Esophagus (tissue), 2 donors: ENCODE data around the gene TCAP. TPM values are rescaled to one million over a fixed set of nuclear protein-coding genes. Genes with fewer than 3 reads are reported as not detected.
"Not testable (repeated sequence)": the region's sequence is repeated elsewhere in the genome, so short reads cannot be mapped to it uniquely, and the experiment has no call there.

Source experiments
- H3K27ac ChIP-seq, 2 donors: one replicate each; pipeline ENCODE4 v1.5.1; 2013; ENCODE audit warnings: low read depth in 2 of 2, mild to moderate bottlenecking in 2 of 2, inconsistent platforms in 1 of 2, low read length in 1 of 2, moderate library complexity in 1 of 2
- H3K27me3 ChIP-seq, 2 donors: one replicate each; pipeline ENCODE4 v1.6.1; 2013; ENCODE audit warnings: low read length in 2 of 2, control low read depth in 1 of 2, mild to moderate bottlenecking in 1 of 2; ENCODE audit not compliant: insufficient read depth in 2 of 2, control insufficient read depth in 1 of 2
- H3K36me3 ChIP-seq, 2 donors: one replicate each; pipeline ENCODE4 v1.6.1; 2013; ENCODE audit warnings: low read length in 1 of 2; ENCODE audit not compliant: control insufficient read depth in 2 of 2, insufficient read depth in 2 of 2
- H3K4me1 ChIP-seq, 2 donors: one replicate each; pipeline ENCODE4 v1.6.1; 2013; ENCODE audit warnings: low read length in 1 of 2; ENCODE audit not compliant: control insufficient read depth in 2 of 2, insufficient read depth in 2 of 2
- H3K4me3 ChIP-seq, 2 donors: one replicate each; pipeline ENCODE4 v1.5.1; 2013; ENCODE audit warnings: low read length in 2 of 2, mild to moderate bottlenecking in 2 of 2, low read depth in 1 of 2, moderate library complexity in 1 of 2
- H3K9me3 ChIP-seq, 2 donors: one replicate each; pipeline ENCODE4 v1.6.1; 2013; ENCODE audit warnings: mild to moderate bottlenecking in 2 of 2, low read depth in 1 of 2, low read length in 1 of 2, moderate library complexity in 1 of 2; ENCODE audit not compliant: control insufficient read depth in 2 of 2, insufficient read depth in 1 of 2
- WGBS, 2 donors: extraction: QIAGEN DNeasy Blood & Tissue Kit; methylation state at CpG; one replicate each; pipeline ENCODE4 v1.1.7; 2013; 5-methylcytosine and 5-hydroxymethylcytosine counted together
- polyA plus RNA-seq, 2 donors: library from polyadenylated mRNA; stranded (reverse); fragments of 200-250 nt; gene quantifications; one replicate each; pipeline ENCODE4 v1.2.3, GENCODE V29; 2013
- donor health status: healthy with polysubstance abuse.
- donor health status: Bipolar disorder and iron deficiency.

The TCAP gene
- polyA plus RNA-seq, 2 donors = 0.78 to 0.88 TPM

- WGBS, 2 donors = 91% methylated on average over 2 of the region's 2 CpGs
- H3K4me1 ChIP-seq = no peaks in the 10 kb centered on the region
- H3K27me3 ChIP-seq = no peaks in the 10 kb centered on the region
- no peak overlapping the region for H3K27ac ChIP-seq
- no peaks in the 10 kb centered on the region for H3K36me3 ChIP-seq
- no peak overlapping the region for H3K4me3 ChIP-seq
- no peaks in the 10 kb centered on the region for H3K9me3 ChIP-seq
Observed at GRCh38 chr17:39695089-39695474, 29.9 kb downstream of the TCAP start.

- Histone ChIP-seq H3K9me3 (no peaks in the 10 kb centered on the region), H3K4me1 (peaks cover 0 to 5% of the 10 kb centered on the region in 2 donors), H3K27me3 (no peaks in the 10 kb centered on the region), H3K4me3 (no peak overlapping the region), H3K27ac (no peak overlapping the region), H3K36me3 (no peaks in the 10 kb centered on the region)
- WGBS, 2 donors = 83 to 89% methylated on average over 6 of the region's 6 CpGs
Observed at GRCh38 chr17:39696731-39697130, 31.6 kb downstream of the TCAP start.

- Histone ChIP-seq H3K27me3 (no peaks in the 10 kb centered on the region), H3K36me3 (no peaks in the 10 kb centered on the region), H3K4me1 (peaks cover 0 to 8% of the 10 kb centered on the region in 2 donors), H3K4me3 (no peak overlapping the region), H3K9me3 (no peaks in the 10 kb centered on the region), H3K27ac (no peak overlapping the region)
- 89 to 94% methylated on average over 5 of the region's 5 CpGs for WGBS, 2 donors
Observed at GRCh38 chr17:39697961-39698360, 32.8 kb downstream of the TCAP start.

GRCh38 chr17:39699157-39699817 is 34.1 kb downstream of the TCAP start:
- peak overlapping the region; percentile 92 to 94 for H3K27ac ChIP-seq
- 37 to 43% methylated on average over 11 of the region's 11 CpGs for WGBS, 2 donors
- peak overlapping the region; percentile 78 to 81 for H3K4me3 ChIP-seq
- H3K9me3 ChIP-seq, H3K27me3 ChIP-seq, H3K36me3 ChIP-seq: not testable (repeated sequence)
- peaks cover 0 to 11% of the 10 kb centered on the region in 2 donors for H3K4me1 ChIP-seq

GRCh38 chr17:39699818-39700147 is 34.6 kb downstream of the TCAP start, which contains the start of gene ERBB2:
TSS of gene ERBB2 (plus strand) at chr17:39700064. CDS start at chr17:39700239, 175 bp downstream.
- Histone ChIP-seq H3K4me1 (peaks cover 0 to 14% of the 10 kb centered on the region in 2 donors), H3K36me3 (no peaks in the 10 kb centered on the region), H3K27ac (peak within 1 kb of the TSS; percentile 92 to 94), H3K27me3 (no peaks in the 10 kb centered on the region), H3K4me3 (peak within 1 kb of the TSS; percentile 78 to 81), H3K9me3 (no peaks in the 10 kb centered on the region)
- WGBS, 2 donors = 4 to 6% methylated on average over 19 to 20 of the region's 20 CpGs

- H3K27ac ChIP-seq = peak overlapping the region; percentile 92 to 94
- no peaks in the 10 kb centered on the region for H3K9me3 ChIP-seq
- peaks cover 0 to 19% of the 10 kb centered on the region in 2 donors for H3K4me1 ChIP-seq
- H3K36me3 ChIP-seq = no peaks in the 10 kb centered on the region
- 2% methylated on average over 54 to 57 of the region's 57 CpGs for WGBS, 2 donors
- no peaks in the 10 kb centered on the region for H3K27me3 ChIP-seq
- H3K4me3 ChIP-seq = peak overlapping the region; percentile 78 to 81
Observed at GRCh38 chr17:39700148-39700987, 35.2 kb downstream of the TCAP start.

- Histone ChIP-seq H3K9me3 (no peaks in the 10 kb centered on the region), H3K4me3 (peak overlapping the region; percentile 78 to 81), H3K27me3 (no peaks in the 10 kb centered on the region), H3K4me1 (peaks cover 5 to 23% of the 10 kb centered on the region in 2 donors), H3K27ac (peak overlapping the region; percentile 92 to 94), H3K36me3 (no peaks in the 10 kb centered on the region)
- WGBS, 2 donors = 16 to 22% methylated on average over 10 of the region's 10 CpGs
Observed at GRCh38 chr17:39701012-39701783, 36.0 kb downstream of the TCAP start.

- peak overlapping the region in 1 of 2 donors; percentile 92 for H3K27ac ChIP-seq
- H3K9me3 ChIP-seq = no peaks in the 10 kb centered on the region
- H3K27me3 ChIP-seq = no peaks in the 10 kb centered on the region
- WGBS, 2 donors = 62% methylated on average over 4 of the region's 4 CpGs
- peaks cover 7 to 30% of the 10 kb centered on the region in 2 donors for H3K4me1 ChIP-seq
- peak overlapping the region; percentile 78 to 81 for H3K4me3 ChIP-seq
- H3K36me3 ChIP-seq = no peaks in the 10 kb centered on the region
Observed at GRCh38 chr17:39701784-39702422, 36.8 kb downstream of the TCAP start.
